ENCODE data around the gene CRTC1.
A peak's percentile ranks its signal among the peaks of the same experiment; 100 is the strongest.

The CRTC1 gene

GRCh38 chr19:18785179-18786124 lies 102.0 kb downstream of the CRTC1 start:
- no peak overlapping the region for H3K9ac ChIP-seq (ENCODE audit: low read length in 2 of 2)
- H3K9me3 ChIP-seq (ENCODE audit: control insufficient read depth in 2 of 2, low read length in 2 of 2): no peaks in the 10 kb centered on the region
- H3K4me3 ChIP-seq (ENCODE audit: low read length in 2 of 2): peak overlapping the region in 1 of 2 donors; percentile 49
- H3K27me3 ChIP-seq (ENCODE audit: control insufficient read depth in 1 of 2, insufficient read depth in 2 of 2, low read length in 2 of 2): peaks cover 30 to 45% of the 10 kb centered on the region in 2 donors
- no peak overlapping the region for H3K27ac ChIP-seq (ENCODE audit: low read length)
- no peaks in the 10 kb centered on the region for H3K36me3 ChIP-seq (ENCODE audit: control insufficient read depth in 2 of 2, insufficient read depth in 2 of 2, low read length in 2 of 2)
- peaks cover 27% of the 10 kb centered on the region for H3K4me1 ChIP-seq (ENCODE audit: control insufficient read depth, insufficient read depth, low read length)

GRCh38 chr19:18788529-18789421 lies 105.3 kb downstream of the CRTC1 start:
- no peak overlapping the region for H3K27ac ChIP-seq (ENCODE audit: low read length)
- H3K9me3 ChIP-seq (ENCODE audit: control insufficient read depth in 2 of 2, low read length in 2 of 2): no peaks in the 10 kb centered on the region
- H3K36me3 ChIP-seq (ENCODE audit: control insufficient read depth in 2 of 2, insufficient read depth in 2 of 2, low read length in 2 of 2): no peaks in the 10 kb centered on the region
- no peak overlapping the region for H3K4me3 ChIP-seq (ENCODE audit: low read length in 2 of 2)
- H3K9ac ChIP-seq (ENCODE audit: low read length in 2 of 2): no peak overlapping the region
- H3K4me1 ChIP-seq (ENCODE audit: control insufficient read depth, insufficient read depth, low read length): peaks cover 36% of the 10 kb centered on the region
- peaks cover 58 to 73% of the 10 kb centered on the region in 2 donors for H3K27me3 ChIP-seq (ENCODE audit: control insufficient read depth in 1 of 2, insufficient read depth in 2 of 2, low read length in 2 of 2)

- Histone ChIP-seq H3K27ac (ENCODE audit: low read length) (no peak overlapping the region), H3K4me1 (ENCODE audit: control insufficient read depth, insufficient read depth, low read length) (peaks cover 36% of the 10 kb centered on the region), H3K36me3 (ENCODE audit: control insufficient read depth in 2 of 2, insufficient read depth in 2 of 2, low read length in 2 of 2) (no peaks in the 10 kb centered on the region), H3K27me3 (ENCODE audit: control insufficient read depth in 1 of 2, insufficient read depth in 2 of 2, low read length in 2 of 2) (peaks cover 58 to 76% of the 10 kb centered on the region in 2 donors), H3K4me3 (ENCODE audit: low read length in 2 of 2) (peak overlapping the region in 1 of 2 donors; percentile 54), H3K9me3 (ENCODE audit: control insufficient read depth in 2 of 2, low read length in 2 of 2) (no peaks in the 10 kb centered on the region), H3K9ac (ENCODE audit: low read length in 2 of 2) (no peak overlapping the region)
These were observed 106.0 kb downstream of the CRTC1 start for GRCh38 chr19:18789422-18789869.

GRCh38 chr19:18789883-18790565 lies 106.5 kb downstream of the CRTC1 start:
- Histone ChIP-seq H3K36me3 (ENCODE audit: control insufficient read depth in 2 of 2, insufficient read depth in 2 of 2, low read length in 2 of 2) (no peaks in the 10 kb centered on the region), H3K27ac (ENCODE audit: low read length) (no peak overlapping the region), H3K27me3 (ENCODE audit: control insufficient read depth in 1 of 2, insufficient read depth in 2 of 2, low read length in 2 of 2) (peaks cover 58 to 79% of the 10 kb centered on the region in 2 donors), H3K4me1 (ENCODE audit: control insufficient read depth, insufficient read depth, low read length) (peaks cover 36% of the 10 kb centered on the region), H3K9me3 (ENCODE audit: control insufficient read depth in 2 of 2, low read length in 2 of 2) (no peaks in the 10 kb centered on the region), H3K4me3 (ENCODE audit: low read length in 2 of 2) (peak overlapping the region; percentile 35 to 54), H3K9ac (ENCODE audit: low read length in 2 of 2) (no peak overlapping the region)

- peaks cover 33% of the 10 kb centered on the region for H3K4me1 ChIP-seq (ENCODE audit: control insufficient read depth, insufficient read depth, low read length)
- H3K27me3 ChIP-seq (ENCODE audit: control insufficient read depth in 1 of 2, insufficient read depth in 2 of 2, low read length in 2 of 2): peaks cover 56 to 75% of the 10 kb centered on the region in 2 donors
- H3K9ac ChIP-seq (ENCODE audit: low read length in 2 of 2): no peak within 1 kb of the TSS
- no peak within 1 kb of the TSS for H3K27ac ChIP-seq (ENCODE audit: low read length)
- no peaks in the 10 kb centered on the region for H3K9me3 ChIP-seq (ENCODE audit: control insufficient read depth in 2 of 2, low read length in 2 of 2)
- no peaks in the 10 kb centered on the region for H3K36me3 ChIP-seq (ENCODE audit: control insufficient read depth in 2 of 2, insufficient read depth in 2 of 2, low read length in 2 of 2)
- peak within 1 kb of the TSS; percentile 35 to 44 for H3K4me3 ChIP-seq (ENCODE audit: low read length in 2 of 2)
These were observed 107.3 kb downstream of the CRTC1 start, which contains the start of gene COMP for GRCh38 chr19:18790566-18791314. Gene COMP, minus strand, starts transcription at chr19:18791305. Its CDS starts 36 bp downstream, at chr19:18791269.

GRCh38 chr19:18791315-18791678 lies 107.8 kb downstream of the CRTC1 start:
- H3K27me3 ChIP-seq (ENCODE audit: control insufficient read depth in 1 of 2, insufficient read depth in 2 of 2, low read length in 2 of 2): peaks cover 56 to 76% of the 10 kb centered on the region in 2 donors
- H3K36me3 ChIP-seq (ENCODE audit: control insufficient read depth in 2 of 2, insufficient read depth in 2 of 2, low read length in 2 of 2): no peaks in the 10 kb centered on the region
- no peak overlapping the region for H3K9ac ChIP-seq (ENCODE audit: low read length in 2 of 2)
- no peak overlapping the region for H3K4me3 ChIP-seq (ENCODE audit: low read length in 2 of 2)
- no peak overlapping the region for H3K27ac ChIP-seq (ENCODE audit: low read length)
- H3K4me1 ChIP-seq (ENCODE audit: control insufficient read depth, insufficient read depth, low read length): peaks cover 29% of the 10 kb centered on the region
- no peaks in the 10 kb centered on the region for H3K9me3 ChIP-seq (ENCODE audit: control insufficient read depth in 2 of 2, low read length in 2 of 2)

GRCh38 chr19:18792661-18793060 lies 109.2 kb downstream of the CRTC1 start:
- Histone ChIP-seq H3K4me1 (ENCODE audit: control insufficient read depth, insufficient read depth, low read length) (peaks cover 25% of the 10 kb centered on the region), H3K27ac (ENCODE audit: low read length) (no peak overlapping the region), H3K4me3 (ENCODE audit: low read length in 2 of 2) (no peak overlapping the region), H3K36me3 (ENCODE audit: control insufficient read depth in 2 of 2, insufficient read depth in 2 of 2, low read length in 2 of 2) (no peaks in the 10 kb centered on the region), H3K9me3 (ENCODE audit: control insufficient read depth in 2 of 2, low read length in 2 of 2) (no peaks in the 10 kb centered on the region), H3K27me3 (ENCODE audit: control insufficient read depth in 1 of 2, insufficient read depth in 2 of 2, low read length in 2 of 2) (peaks cover 48 to 70% of the 10 kb centered on the region in 2 donors), H3K9ac (ENCODE audit: low read length in 2 of 2) (no peak overlapping the region)

- H3K9me3 ChIP-seq (ENCODE audit: control insufficient read depth in 2 of 2, low read length in 2 of 2): no peaks in the 10 kb centered on the region
- H3K36me3 ChIP-seq (ENCODE audit: control insufficient read depth in 2 of 2, insufficient read depth in 2 of 2, low read length in 2 of 2): no peaks in the 10 kb centered on the region
- peaks cover 25% of the 10 kb centered on the region for H3K4me1 ChIP-seq (ENCODE audit: control insufficient read depth, insufficient read depth, low read length)
- no peak overlapping the region for H3K9ac ChIP-seq (ENCODE audit: low read length in 2 of 2)
- no peak overlapping the region for H3K4me3 ChIP-seq (ENCODE audit: low read length in 2 of 2)
- no peak overlapping the region for H3K27ac ChIP-seq (ENCODE audit: low read length)
- H3K27me3 ChIP-seq (ENCODE audit: control insufficient read depth in 1 of 2, insufficient read depth in 2 of 2, low read length in 2 of 2): peaks cover 50 to 65% of the 10 kb centered on the region in 2 donors
These were observed 109.9 kb downstream of the CRTC1 start for GRCh38 chr19:18793144-18794028.

- Histone ChIP-seq H3K4me3 (ENCODE audit: low read length in 2 of 2) (no peak overlapping the region), H3K9ac (ENCODE audit: low read length in 2 of 2) (no peak overlapping the region), H3K9me3 (ENCODE audit: control insufficient read depth in 2 of 2, low read length in 2 of 2) (no peaks in the 10 kb centered on the region), H3K27me3 (ENCODE audit: control insufficient read depth in 1 of 2, insufficient read depth in 2 of 2, low read length in 2 of 2) (peaks cover 50 to 59% of the 10 kb centered on the region in 2 donors), H3K4me1 (ENCODE audit: control insufficient read depth, insufficient read depth, low read length) (peaks cover 21% of the 10 kb centered on the region), H3K27ac (ENCODE audit: low read length) (no peak overlapping the region), H3K36me3 (ENCODE audit: control insufficient read depth in 2 of 2, insufficient read depth in 2 of 2, low read length in 2 of 2) (no peaks in the 10 kb centered on the region)
These were observed 110.5 kb downstream of the CRTC1 start for GRCh38 chr19:18794029-18794313.

Measured in stomach smooth muscle (tissue), 2 donors.